Measurements from ENCODE around the gene SPATA21. TPM values are rescaled to one million over a fixed set of nuclear protein-coding genes. Genes with fewer than 3 reads are reported as not detected.

SPATA21 gene
- total RNA-seq, 1 experiment from 2014 or later = not detected

DNA sequence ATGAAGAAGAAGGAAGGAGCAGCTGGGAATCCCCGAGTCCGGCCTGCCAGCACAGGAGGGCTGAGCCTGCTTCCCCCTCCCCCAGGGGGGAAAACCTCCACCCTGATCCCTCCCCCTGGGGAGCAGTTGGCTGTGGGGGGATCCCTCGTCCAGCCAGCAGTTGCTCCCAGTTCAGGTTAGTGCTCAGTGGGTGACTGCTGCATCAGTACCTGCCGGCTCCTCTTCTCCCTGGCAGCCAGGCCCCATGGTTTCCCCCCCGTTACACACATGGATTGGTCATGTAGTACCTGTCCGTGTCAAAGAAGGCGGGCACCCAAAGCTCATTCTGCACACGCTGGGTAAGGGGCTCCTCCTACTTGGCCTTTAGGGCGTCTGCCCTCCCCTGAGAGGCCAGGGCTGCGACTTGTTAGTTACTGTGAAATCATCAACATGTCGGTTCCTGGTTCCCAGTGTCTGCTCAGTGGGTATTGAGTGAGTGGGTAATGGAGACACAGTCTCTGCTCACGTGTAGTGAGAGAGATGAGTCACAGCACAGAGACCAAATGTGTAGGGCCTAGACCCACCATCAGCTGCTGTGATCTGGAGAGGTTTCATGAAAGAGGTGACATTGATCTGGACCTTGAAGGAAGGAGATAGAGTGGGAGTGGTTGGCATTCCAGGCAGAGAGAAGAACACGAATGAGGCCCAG is 14.8 kb upstream of the SPATA21 start:
- no peak for DNase-seq (ENCODE audit: low spot score)

DNA sequence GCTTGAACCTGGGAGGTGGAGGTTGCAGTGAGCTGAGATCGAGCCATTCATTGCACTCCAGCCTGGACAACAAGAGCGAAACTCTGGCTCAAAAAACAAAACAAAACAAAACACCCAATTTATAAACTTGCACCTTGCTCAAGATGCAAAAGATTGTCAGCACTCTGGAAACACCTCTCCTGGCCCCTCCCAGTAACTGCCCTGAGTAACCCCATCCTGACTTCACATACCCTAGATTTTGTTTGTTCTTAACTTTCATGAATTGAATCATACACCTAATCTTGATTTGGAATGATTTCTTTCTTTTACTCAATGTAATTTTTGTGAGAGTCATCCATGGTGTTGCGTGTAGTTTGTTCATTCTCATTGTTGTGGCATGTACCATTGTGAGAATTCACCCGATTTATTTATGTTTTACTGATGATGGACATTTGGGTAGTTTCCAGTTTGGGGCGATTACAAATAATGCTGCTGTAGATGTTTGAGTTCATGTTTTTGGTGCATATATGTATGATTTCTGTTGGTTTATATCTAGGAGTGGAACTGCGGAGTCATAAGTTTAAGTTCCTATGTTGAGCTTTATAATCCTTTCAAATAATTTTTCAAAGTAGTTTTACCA is 13.7 kb upstream of the SPATA21 start:
- no peak for DNase-seq (ENCODE audit: low spot score)

DNA sequence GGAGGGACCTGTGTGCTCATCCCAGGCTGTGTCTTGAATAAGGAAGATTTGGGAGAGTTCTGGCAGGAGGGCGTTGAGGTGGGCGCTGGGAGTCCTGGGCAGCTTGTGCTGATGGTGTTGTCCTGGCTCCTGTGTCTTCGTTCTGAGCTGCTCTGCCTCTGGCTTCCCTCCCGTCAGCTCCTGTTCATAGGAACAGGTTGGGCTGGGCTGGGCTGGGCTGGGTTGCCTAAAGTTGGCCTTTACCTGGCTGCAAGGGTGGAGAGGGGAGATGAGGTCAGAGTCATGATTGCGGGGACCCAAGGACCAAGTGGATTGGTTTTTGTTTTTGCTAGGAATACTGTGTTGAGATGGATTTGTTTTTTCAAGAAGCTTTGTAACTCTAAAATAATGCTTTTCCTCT is 12.4 kb upstream of the SPATA21 start:
- DNase-seq (ENCODE audit: low spot score) = no peak

DNA sequence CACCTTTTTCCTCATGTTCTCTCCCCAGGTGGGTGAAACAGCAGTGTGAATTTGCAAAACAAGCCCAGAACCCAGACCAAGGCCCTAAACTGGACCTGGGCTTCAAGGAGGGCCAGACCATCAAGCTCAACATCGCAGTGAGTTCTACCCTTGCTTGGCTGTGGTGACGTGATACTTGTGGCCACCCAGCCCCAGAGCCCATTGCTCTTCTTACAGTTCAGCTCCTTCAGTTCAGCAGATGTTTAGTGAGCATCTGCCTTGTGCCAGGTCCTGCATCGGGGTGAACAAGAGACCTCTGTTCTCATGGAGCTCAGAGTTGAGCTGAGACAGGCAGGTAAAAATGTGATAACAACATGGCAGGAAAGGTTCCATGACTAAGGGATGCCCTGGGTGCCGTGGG is 11.8 kb upstream of the SPATA21 start:
- DNase-seq (ENCODE audit: low spot score) = no peak

DNA sequence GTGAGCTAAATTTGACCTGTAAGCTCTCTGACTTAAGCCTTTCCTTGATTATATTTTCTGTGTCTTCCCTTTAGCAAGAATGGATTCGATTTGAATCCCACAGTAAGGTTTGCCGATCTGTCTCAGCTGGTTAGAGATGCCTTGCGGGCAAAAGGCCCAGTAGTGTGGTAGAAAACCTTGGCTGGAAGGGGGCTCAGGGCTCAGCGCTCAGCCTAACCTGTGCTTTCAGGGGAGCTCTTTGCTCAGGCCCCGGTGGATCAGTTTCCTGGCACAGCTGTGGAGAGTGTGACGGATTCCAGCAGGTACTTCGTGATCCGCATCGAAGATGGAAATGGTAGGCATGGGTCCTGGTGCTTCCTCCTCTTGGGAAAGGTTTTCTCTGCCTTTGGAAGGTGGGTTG is 10.4 kb upstream of the SPATA21 start:
- DNase-seq (ENCODE audit: low spot score) = no peak

DNA sequence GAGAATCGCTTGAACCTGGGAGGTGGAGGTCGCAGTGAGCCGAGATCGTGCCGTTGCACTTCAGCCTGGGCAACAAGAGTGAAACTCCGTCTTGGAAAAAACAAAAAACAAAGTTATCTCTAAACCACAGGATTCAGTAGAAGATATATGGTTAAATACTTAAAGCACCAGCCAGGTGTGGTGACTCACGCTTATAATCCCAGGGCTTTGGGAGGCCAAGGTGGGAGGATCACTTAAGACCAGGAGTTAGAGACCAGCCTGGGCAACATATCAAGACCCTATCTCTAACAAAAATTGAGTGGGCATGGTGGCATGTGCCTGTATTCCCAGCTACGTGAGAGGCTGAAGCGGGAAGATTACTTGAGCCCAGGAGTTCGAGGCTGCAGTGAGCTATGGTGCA is 8.9 kb upstream of the SPATA21 start:
- DNase-seq (ENCODE audit: low spot score) = no peak

DNA sequence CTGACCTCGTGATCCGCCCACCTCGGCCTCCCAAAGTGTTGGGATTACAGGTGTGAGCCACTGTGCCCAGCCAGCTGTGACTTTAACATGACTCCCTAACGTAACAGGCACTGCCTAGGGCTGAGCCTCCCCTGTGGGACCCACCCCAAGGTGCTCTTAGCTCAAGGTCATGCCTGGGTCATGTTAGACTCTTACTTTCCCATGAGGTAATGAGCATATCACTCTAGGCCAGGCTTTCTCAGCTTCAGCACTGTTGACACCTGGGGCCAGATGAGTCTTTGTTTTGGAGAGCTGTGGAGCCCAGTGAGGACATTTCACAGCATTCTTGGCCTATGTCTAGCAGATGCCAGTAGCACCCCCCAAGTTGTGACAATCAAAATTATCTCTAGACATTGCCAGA is 7.8 kb upstream of the SPATA21 start:
- no peak for DNase-seq (ENCODE audit: low spot score)

DNA sequence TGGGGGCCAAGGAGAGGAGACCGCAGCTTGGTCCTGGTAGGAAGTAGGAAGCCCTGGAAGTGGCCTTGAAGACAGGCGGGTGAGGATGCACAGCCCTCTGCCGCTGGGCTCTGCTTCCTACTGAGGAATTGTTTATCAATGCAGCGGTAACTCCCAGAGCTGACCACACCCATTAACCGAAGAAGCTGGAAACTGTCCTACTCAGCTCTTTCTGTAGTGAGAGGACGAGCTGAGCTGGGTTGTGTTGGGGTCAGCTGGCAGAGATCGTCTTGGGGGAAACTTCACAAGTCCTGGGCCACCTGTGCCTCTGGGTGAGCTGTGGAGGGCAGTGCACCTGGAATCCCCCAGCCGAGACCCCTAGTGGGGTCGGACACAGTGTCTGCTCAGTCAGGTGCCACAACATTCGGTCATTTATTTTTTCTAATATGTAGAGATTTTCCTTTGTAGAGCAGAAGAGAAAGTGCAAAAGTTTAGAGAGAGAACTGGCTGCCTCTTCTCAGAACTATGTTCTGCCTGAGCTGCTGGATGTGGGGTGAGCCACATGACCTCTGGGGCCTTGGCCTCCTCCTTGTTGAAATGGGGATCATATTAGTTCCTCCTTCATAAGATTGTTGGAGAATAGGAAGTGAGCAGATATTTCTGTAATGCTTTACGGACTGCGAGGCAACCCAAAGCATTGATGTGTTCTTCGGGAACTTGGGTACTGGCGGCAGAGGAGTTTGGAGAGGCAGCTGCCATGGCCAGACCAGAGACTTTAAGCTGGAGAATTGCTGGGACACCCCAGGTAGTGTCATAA is 6.9 kb upstream of the SPATA21 start:
- no peak for DNase-seq (ENCODE audit: low spot score)

DNA sequence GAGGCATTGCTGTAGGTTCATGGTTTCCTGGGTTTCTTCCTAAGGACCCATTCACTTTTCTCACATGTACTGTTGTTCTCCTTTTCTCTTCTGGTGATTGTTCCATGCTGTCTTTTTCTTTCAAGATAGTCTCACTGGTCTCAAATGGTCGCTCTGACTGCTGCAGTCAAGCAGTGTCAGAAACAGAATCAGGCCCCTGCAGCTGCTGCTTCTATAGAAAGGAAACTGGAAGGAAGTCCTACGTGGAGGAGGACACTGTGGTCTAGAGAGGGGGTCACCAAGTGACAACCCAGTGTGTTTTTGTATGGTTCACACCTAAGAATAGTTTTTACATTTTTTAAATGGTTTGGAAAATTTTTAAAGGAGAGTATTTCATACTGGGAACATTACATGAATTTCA is 5.7 kb upstream of the SPATA21 start:
- DNase-seq (ENCODE audit: low spot score) = no peak

DNA sequence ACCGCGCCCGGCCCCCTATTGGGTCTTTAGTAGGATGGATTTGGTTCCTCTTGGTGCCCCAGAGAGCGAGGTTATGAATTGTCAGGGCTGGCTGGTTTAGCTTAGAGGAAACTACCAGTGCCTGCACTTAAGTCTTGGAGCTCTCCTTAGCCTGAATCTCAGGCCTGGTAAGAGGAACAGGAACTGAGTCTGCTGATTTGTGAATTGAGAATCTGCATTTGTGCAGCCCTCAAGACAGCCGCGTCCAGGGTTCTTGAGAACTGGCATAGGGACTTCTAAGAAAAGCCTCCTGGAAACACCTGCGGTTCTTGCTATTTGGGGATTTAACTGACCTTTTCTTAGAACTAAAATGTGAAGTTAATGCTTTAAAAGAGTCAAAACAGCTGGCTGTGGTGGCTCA is 5.0 kb upstream of the SPATA21 start:
- DNase-seq (ENCODE audit: low spot score) = no peak

DNA sequence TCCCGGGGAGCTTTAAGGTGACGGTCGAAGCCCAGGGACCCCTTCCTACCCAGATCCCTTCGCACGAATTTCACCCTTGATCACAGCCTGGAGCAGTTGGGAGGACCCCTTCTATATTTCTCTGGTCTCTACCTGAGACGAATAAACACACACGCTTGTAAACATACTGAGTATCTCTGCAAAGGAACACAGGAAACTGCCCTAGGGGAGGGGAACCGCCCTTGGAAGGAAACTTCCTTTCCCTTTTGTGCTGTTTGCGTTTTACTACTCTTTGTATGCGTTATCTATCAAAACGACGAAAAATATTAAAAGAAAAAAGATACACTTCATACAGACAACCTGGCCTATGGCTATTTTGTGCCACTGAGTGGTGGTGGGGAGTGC is 4.0 kb upstream of the SPATA21 start:
- peak; percentile 19 for DNase-seq (ENCODE audit: low spot score)

DNA sequence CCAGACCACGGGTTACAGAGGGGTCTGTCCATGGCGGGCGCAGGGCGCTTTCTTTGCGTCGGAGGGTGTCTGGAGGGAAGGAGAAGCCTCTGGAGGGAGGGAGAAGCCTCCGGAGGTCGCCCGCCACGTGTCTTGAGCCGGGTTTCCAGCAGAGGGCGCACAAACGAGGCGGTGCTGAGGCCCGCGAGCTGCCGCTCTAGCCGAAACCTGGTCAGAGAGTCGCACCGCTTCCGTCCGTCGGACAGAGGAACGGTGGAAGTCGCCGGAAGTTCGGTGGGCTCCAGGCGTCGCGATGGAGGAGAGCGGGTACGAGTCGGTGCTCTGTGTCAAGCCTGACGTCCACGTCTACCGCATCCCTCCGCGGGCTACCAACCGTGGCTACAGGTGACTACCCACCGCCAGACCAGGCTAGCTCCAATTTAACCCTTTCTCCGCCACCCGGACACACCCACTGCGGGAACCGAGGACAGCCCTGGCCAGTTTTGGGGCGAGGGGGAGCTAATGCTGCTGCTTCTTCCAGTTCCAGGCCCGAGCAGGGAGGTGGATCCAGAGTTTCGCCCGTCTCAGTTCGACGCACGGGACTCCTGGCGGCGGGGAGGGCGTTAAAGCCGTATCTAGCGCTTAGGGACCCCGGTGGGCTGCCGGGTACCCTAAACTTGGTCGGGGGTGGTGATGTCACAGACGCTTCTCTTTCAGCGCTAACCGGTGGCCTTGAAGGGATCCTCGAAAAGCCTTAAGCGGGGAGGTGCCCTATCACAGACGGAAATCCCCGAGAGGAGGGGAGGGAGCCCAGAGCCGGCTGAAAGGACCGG is 3.5 kb upstream of the SPATA21 start, which contains the start of gene NECAP2:
Gene NECAP2 (plus strand): TSS at position 255 of the 812 bp plus-strand sequence. CDS start 38 bp downstream, at position 293.
- DNase-seq (ENCODE audit: low spot score) = peak; percentile 93

DNA sequence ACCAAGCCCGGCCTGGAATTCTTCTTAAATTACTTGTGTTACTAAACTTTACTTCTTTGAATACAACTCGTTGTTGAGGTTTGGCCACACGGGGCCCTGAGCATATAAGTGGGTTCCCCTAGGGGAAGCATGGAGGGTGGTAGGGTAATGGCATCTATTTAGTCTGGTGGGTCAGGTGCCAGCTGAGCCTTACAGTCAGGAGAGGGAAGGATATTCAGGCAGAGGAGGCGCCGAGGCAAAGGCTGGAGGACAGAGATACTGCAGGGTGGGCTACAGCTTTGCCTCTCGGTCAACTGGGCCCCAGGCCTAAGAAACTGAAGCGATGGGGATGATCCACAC is 2.9 kb upstream of the SPATA21 start:
- DNase-seq (ENCODE audit: low spot score) = no peak

DNA sequence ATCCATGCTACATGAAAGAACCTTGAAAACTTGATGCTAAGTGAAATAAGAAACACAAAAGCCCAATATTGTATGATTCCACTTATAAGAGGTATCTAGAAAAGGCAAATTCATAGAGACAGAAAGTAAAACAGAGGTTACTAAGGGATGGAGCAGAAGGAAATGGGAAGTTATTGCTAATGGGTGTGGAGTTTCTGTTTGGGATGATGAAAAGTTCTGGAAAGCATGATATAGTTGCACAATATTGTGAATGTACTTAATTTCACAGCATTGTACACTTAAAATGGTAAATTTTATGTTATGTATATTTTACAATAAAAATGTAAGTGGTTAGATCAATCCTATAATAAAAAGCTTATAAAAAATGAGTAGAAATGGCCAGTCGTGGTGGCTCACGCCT is 1.7 kb upstream of the SPATA21 start:
- DNase-seq (ENCODE audit: low spot score) = no peak

DNA sequence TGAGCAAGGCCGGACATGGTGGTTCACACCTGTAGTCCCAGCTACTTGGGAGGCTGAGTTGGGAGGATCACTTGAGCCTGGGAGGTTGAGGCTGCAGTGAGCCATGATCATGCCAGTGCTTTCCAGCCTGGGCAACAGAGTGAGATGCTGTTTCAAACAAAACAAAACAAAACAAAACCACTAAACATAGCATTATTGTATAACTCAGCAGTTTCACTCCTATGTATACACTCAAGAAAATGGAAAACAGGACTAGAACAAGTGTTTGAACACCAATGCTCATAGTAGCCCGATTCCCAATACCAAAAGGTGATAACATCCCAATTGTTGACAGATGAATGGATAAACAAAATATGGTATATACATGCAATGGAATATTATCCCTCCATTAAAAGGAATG is 1.3 kb upstream of the SPATA21 start:
- no peak for DNase-seq (ENCODE audit: low spot score)

DNA sequence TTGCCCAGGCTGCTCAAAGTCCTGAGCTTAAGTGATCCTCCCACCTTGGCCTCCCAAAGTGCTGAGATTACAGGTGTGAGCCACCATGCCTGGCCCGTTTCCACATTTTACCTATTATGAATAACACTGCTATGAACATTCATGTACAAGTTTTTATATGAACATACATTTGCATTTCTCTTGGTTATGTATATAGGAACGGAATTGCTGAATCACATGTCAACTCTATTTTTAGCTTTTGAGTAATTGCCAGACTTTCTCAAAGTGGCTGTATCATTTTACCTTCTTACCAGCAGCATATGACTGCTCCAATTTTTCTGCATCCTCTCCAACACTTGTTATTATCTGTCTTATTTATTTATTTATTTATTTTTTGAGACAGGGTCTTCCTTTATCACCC is 2.7 kb downstream of the SPATA21 start:
- no peak for DNase-seq (ENCODE audit: low spot score)

DNA sequence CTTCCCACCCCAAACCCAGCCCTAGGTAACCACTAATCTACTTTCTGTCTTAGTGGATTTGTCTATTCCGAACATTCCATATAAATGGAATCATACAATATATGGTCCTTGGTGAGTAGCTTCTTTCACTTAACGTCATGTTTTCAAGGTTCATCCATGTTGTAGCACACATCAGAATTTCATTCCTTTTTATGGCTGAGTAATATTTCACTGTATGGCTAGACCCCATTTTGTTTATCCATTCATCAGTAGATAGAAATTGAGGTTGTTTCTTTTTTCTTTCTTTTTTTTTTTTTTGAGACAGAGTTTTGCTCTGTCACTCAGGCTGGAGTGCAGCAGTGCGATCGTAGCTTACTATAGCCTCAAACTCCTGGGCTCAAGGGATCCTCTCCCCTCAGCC is 3.2 kb downstream of the SPATA21 start:
- DNase-seq (ENCODE audit: low spot score) = no peak

DNA sequence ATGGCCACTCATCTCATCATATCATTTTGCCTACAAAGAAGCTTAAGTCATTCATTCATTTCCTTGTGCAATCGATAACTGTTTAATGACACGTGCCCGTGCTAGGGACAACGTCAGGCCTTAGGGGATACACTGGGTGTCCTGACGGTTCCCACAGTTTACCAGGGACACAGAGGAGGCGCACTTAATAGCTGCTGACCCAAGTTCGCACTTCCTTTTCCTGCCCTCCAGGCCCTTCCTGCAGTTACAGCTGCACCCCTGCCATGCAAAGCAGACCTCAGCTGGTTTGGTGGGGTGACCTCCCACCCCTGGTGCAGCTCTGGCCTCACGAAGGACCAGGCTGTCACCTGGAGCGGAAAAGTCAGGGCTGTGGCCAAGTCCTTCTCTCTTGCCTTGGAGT is 4.2 kb downstream of the SPATA21 start:
- DNase-seq (ENCODE audit: low spot score) = no peak

DNA sequence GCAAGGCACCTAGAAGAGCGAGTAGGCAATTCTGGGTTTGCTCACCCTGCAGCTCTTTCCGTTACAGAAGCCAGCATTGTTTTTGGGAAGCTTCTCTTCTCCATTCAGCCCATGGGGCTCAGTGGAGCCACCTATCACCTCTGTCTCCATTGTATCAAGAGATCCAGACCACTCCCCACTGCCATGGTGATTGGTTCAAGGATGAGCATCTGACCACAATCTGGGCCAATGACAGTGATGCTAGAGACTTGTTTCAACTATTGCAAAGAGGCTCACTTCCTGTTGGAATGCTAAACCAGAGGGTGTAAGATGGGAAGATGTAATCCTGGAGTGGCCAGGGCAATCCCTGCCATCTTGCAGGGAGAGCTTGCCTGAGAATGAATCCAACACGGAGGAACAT is 6.6 kb downstream of the SPATA21 start:
- DNase-seq (ENCODE audit: low spot score) = no peak

DNA sequence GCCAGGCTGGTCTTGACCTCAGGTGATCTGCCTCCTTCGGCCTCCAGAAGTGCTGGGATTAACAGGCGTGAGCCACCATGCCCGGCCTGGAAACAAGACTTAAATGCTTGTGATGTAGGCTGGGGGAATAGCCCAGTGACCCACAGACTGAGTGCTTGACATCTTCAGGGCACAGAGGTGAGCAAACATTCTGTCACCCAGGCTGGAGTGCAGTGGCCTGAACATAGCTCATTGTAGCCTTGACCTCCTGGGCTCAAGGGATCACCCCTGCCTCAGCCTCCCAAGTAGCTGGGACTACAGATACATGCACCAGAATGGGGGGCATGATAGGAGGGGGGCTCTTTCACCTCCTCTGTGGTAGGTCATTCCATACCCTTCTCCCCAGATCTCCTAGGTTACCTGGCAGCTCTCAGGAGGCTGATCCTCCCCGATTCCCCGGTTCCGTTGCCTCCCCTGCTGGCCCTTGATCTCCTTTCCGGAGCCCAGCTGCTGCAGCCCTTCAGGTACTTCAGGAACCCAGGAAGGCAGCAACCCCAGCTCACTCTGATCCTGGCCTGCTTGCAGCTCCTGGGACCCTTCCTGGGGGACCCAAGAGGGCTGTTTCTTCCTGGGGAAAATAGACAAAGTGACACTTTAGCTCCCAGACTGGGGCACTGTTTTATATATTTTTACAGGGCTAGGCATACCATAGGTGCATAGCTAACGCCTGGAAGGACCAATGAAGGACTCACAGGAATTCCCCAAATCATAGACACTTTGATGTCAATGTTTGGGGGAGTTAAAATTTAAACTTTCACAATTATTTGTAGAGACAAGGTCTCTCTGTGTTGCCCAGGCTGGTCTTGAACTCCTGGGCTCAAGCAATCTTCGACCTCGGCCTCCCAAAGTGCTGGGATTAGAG is 11.8 kb downstream of the SPATA21 start:
- no peak for DNase-seq (ENCODE audit: low spot score)

DNA sequence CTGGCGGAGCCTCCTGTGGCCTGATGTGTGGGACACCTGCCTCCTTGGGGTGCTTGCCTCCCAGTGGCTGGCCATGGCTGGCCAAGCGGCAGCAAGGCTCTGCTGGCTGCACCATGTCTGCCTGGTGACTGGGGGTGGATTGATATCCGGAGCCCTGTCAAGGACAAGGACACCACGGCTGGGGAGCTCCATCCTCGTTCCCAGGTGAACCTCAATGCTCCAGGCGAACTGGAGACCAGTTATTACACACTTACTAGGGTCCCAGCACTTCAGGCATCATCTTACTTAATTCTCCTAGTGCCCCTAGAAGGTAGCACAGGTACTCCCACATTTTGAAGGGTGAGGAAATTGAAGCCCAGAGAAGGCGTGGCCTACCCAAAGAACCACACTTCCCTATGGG is 15.2 kb downstream of the SPATA21 start:
- DNase-seq (ENCODE audit: low spot score) = no peak

Measured in HT-29 (cell line).